HG03571 (cell line): ENCODE measurements around the gene TMEM179B.
A peak's percentile ranks its signal among the peaks of the same experiment; 100 is the strongest.

Experiments
- ATAC-seq: cut with Tn5 transposase; IDR thresholded peaks from one replicate; pipeline ENCODE4 v1.9.1; 2021; ENCODE audit not compliant: unreplicated experiment

The TMEM179B gene

GRCh38 chr11:62831520-62832335, 44.5 kb downstream of the TMEM179B start, which contains the start of gene STX5:
Gene STX5, minus strand, starts transcription at chr11:62832051. Its CDS starts 808 bp downstream, at chr11:62831243.
- peak; percentile 71 for ATAC-seq

- peak; percentile 10 for ATAC-seq
Observed at GRCh38 chr11:62832336-62833234, 45.4 kb downstream of the TMEM179B start, which contains the start of gene TEX54. Gene TEX54, minus strand, starts transcription at chr11:62832841.

DNA sequence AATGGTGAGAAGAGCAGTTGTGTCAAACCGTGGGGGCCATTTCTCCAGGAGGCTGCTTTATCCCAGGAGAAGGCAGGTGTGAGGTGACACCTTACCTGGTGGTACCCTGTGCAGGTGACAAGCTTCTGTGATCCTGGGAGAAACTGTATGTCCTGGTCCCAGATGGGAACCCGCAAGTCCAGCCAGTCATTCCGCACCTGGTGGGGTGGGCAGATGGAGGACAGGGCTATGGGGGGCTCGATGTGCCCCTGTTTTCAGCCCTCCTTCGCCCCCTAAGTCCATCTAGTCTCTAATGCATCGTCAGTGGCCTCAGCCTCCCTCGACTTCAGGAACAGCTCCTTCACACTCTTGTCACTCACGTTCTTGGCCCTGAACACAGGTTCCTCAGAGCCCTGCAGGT, 48.1 kb downstream of the TMEM179B start:
- no peak for ATAC-seq

GRCh38 chr11:62839050-62839945, 52.1 kb downstream of the TMEM179B start, which contains the start of gene WDR74:
Gene WDR74, minus strand, starts transcription at chr11:62839590. Its CDS starts 20 bp downstream, at chr11:62839570.
- ATAC-seq, result peak; percentile 47
